Measurements from ENCODE around the gene MAGI3. TPM values are rescaled to one million over a fixed set of nuclear protein-coding genes. Genes with fewer than 3 reads are reported as not detected.

The MAGI3 gene
- total and polyA plus RNA-seq, 4 donors = 3.0 to 28.8 (median 7.5) TPM

DNA sequence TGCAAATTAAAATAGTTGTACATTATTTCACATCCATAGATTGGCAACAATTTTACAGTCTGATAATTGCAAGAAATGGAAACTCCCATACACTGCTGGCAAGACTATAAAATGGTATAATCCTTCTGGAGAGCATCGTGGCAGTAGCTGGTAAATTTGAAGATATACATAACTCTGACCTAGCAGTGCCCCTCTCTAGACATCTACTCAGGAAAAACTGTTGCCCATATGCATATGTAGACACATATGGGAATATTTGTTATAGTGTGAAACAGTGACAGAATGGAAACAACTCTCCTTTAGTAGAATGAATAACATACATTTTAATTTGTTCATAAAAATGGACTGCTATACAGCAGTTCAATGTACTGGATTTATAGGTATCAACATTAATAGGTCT lies 191.8 kb downstream of the MAGI3 start:
- WGBS = 92% methylated on average over 1 of the region's 1 CpG
- no peak overlapping the region for H3K27ac ChIP-seq (ENCODE audit: low read depth in 1 of 2, low read length in 2 of 2)
- H3K4me1 ChIP-seq (ENCODE audit: control insufficient read depth in 4 of 4, insufficient read depth in 4 of 4, low read length in 3 of 4) = no peaks in the 10 kb centered on the region
- H3K9me3 ChIP-seq (ENCODE audit: control insufficient read depth in 4 of 4, low read length in 3 of 4) = no peaks in the 10 kb centered on the region
- H3K9ac ChIP-seq (ENCODE audit: low read depth in 1 of 2, low read length in 2 of 2) = no peak overlapping the region
- TF ChIP-seq, protein P1, sequence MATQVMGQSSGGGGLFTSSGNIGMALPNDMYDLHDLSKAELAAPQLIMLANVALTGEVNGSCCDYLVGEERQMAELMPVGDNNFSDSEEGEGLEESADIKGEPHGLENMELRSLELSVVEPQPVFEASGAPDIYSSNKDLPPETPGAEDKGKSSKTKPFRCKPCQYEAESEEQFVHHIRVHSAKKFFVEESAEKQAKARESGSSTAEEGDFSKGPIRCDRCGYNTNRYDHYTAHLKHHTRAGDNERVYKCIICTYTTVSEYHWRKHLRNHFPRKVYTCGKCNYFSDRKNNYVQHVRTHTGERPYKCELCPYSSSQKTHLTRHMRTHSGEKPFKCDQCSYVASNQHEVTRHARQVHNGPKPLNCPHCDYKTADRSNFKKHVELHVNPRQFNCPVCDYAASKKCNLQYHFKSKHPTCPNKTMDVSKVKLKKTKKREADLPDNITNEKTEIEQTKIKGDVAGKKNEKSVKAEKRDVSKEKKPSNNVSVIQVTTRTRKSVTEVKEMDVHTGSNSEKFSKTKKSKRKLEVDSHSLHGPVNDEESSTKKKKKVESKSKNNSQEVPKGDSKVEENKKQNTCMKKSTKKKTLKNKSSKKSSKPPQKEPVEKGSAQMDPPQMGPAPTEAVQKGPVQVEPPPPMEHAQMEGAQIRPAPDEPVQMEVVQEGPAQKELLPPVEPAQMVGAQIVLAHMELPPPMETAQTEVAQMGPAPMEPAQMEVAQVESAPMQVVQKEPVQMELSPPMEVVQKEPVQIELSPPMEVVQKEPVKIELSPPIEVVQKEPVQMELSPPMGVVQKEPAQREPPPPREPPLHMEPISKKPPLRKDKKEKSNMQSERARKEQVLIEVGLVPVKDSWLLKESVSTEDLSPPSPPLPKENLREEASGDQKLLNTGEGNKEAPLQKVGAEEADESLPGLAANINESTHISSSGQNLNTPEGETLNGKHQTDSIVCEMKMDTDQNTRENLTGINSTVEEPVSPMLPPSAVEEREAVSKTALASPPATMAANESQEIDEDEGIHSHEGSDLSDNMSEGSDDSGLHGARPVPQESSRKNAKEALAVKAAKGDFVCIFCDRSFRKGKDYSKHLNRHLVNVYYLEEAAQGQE (IDR thresholded peaks at IDR 0.05) = no peak
- TF ChIP-seq, protein P2, sequence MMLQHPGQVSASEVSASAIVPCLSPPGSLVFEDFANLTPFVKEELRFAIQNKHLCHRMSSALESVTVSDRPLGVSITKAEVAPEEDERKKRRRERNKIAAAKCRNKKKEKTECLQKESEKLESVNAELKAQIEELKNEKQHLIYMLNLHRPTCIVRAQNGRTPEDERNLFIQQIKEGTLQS (IDR thresholded peaks at IDR 0.05) = no peak
- TF ChIP-seq HNF4A (conservative IDR thresholded peaks at IDR 0.05) = no peak
- no peak for TF ChIP-seq YY1 (IDR thresholded peaks at IDR 0.05)
- TF ChIP-seq GABPA (IDR thresholded peaks at IDR 0.05 in 1 of 2, conservative IDR thresholded peaks at IDR 0.05 in 1 of 2) = no peak
- TF ChIP-seq FOXA2 (IDR thresholded peaks at IDR 0.05) = no peak
- TF ChIP-seq RXRA (IDR thresholded peaks at IDR 0.05) = no peak
- no peak for TF ChIP-seq JUND (IDR thresholded peaks at IDR 0.05)
- TF ChIP-seq, protein P3, sequence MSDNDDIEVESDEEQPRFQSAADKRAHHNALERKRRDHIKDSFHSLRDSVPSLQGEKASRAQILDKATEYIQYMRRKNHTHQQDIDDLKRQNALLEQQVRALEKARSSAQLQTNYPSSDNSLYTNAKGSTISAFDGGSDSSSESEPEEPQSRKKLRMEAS (IDR thresholded peaks at IDR 0.05) = no peak
- TF ChIP-seq FOXA1 (IDR thresholded peaks at IDR 0.05) = no peak
- no peak for TF ChIP-seq RAD21 (IDR thresholded peaks at IDR 0.05)
- TF ChIP-seq SP1 (IDR thresholded peaks at IDR 0.05) = no peak
- TF ChIP-seq HNF4G (IDR thresholded peaks at IDR 0.05) = no peak
- TF ChIP-seq, protein P4, sequence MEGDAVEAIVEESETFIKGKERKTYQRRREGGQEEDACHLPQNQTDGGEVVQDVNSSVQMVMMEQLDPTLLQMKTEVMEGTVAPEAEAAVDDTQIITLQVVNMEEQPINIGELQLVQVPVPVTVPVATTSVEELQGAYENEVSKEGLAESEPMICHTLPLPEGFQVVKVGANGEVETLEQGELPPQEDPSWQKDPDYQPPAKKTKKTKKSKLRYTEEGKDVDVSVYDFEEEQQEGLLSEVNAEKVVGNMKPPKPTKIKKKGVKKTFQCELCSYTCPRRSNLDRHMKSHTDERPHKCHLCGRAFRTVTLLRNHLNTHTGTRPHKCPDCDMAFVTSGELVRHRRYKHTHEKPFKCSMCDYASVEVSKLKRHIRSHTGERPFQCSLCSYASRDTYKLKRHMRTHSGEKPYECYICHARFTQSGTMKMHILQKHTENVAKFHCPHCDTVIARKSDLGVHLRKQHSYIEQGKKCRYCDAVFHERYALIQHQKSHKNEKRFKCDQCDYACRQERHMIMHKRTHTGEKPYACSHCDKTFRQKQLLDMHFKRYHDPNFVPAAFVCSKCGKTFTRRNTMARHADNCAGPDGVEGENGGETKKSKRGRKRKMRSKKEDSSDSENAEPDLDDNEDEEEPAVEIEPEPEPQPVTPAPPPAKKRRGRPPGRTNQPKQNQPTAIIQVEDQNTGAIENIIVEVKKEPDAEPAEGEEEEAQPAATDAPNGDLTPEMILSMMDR (IDR thresholded peaks at IDR 0.05; ENCODE audit: low read depth, low read length, missing input control) = no peak
- no peaks in the 10 kb centered on the region for H3K36me3 ChIP-seq (ENCODE audit: control insufficient read depth in 4 of 4, insufficient read depth in 3 of 4, low read depth in 1 of 4, low read length in 3 of 4)
- no peak for DNase-seq (ENCODE audit: low spot score)
- H3K4me3 ChIP-seq (ENCODE audit: low read depth in 1 of 3, low read length in 3 of 3) = no peak overlapping the region
- no peaks in the 10 kb centered on the region for H3K27me3 ChIP-seq (ENCODE audit: control insufficient read depth in 4 of 4, insufficient read depth in 4 of 4, low read length in 3 of 4)

DNA sequence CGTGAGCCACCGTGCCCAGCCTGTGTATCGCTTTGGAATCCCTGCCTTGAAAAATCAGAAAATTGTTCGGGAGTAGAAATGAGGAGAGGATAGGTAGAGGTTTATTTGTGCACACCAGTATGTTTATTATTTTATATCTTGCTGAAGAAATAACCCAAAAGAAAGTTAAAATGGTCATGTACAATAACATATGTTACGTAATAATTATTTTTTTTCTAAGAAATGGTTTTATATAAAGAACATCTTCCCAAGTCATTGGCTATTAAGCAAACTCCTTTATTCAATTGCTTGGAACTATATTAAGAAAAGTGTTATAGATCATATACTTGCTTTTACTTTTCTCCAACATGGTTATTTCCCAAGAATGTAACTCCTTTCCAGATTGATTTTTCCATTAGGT lies 197.2 kb downstream of the MAGI3 start:
- Histone ChIP-seq H3K9ac (ENCODE audit: low read depth in 1 of 2, low read length in 2 of 2) (no peak overlapping the region), H3K27me3 (ENCODE audit: control insufficient read depth in 4 of 4, insufficient read depth in 4 of 4, low read length in 3 of 4) (no peaks in the 10 kb centered on the region), H3K4me1 (ENCODE audit: control insufficient read depth in 4 of 4, insufficient read depth in 4 of 4, low read length in 3 of 4) (no peaks in the 10 kb centered on the region), H3K27ac (ENCODE audit: low read depth in 1 of 2, low read length in 2 of 2) (no peak overlapping the region), H3K9me3 (ENCODE audit: control insufficient read depth in 4 of 4, low read length in 3 of 4) (no peaks in the 10 kb centered on the region), H3K4me3 (ENCODE audit: low read depth in 1 of 3, low read length in 3 of 3) (no peak overlapping the region), H3K36me3 (ENCODE audit: control insufficient read depth in 4 of 4, insufficient read depth in 3 of 4, low read depth in 1 of 4, low read length in 3 of 4) (peaks cover 0 to 7% (median 1%) of the 10 kb centered on the region in 4 donors)
- TF ChIP-seq EGR1 (IDR thresholded peaks at IDR 0.05; ENCODE audit: low read depth in 2 of 2) (no peak), YY1 (IDR thresholded peaks at IDR 0.05) (no peak), HNF4A (conservative IDR thresholded peaks at IDR 0.05) (no peak), TAF1 (conservative IDR thresholded peaks at IDR 0.05) (no peak), FOXA1 (IDR thresholded peaks at IDR 0.05) (no peak), JUND (IDR thresholded peaks at IDR 0.05) (no peak), GABPA (IDR thresholded peaks at IDR 0.05 in 1 of 2, conservative IDR thresholded peaks at IDR 0.05 in 1 of 2) (no peak), FOXA2 (IDR thresholded peaks at IDR 0.05) (no peak)
- TF ChIP-seq, protein P2 (IDR thresholded peaks at IDR 0.05) = no peak
- TF ChIP-seq, protein P4 (IDR thresholded peaks at IDR 0.05; ENCODE audit: low read depth, low read length, missing input control) = no peak
- TF ChIP-seq, protein P3 (IDR thresholded peaks at IDR 0.05) = no peak
- no peak for DNase-seq (ENCODE audit: low spot score)
- 79% methylated on average over 5 of the region's 5 CpGs for WGBS

All from liver (tissue), 9 donors.